HG03103 (cell line): Measurements from ENCODE around the gene ACTG1.

ENCODE experiments used
- ATAC-seq: cut with Tn5 transposase; IDR thresholded peaks from one replicate; pipeline ENCODE4 v1.9.1; 2021; ENCODE audit warnings: low read depth; ENCODE audit not compliant: unreplicated experiment

ACTG1 gene

GRCh38 chr17:81468111-81468769 is 44.4 kb downstream of the ACTG1 start:
- ATAC-seq, result no peak

- no peak for ATAC-seq
Observed at GRCh38 chr17:81466564-81467472, 45.8 kb downstream of the ACTG1 start.

- ATAC-seq, result no peak
Observed at GRCh38 chr17:81465910-81466309, 46.7 kb downstream of the ACTG1 start.

GRCh38 chr17:81464586-81464985 is 48.0 kb downstream of the ACTG1 start:
- no peak for ATAC-seq

GRCh38 chr17:81463506-81463905 is 49.1 kb downstream of the ACTG1 start:
- ATAC-seq, result no peak

- ATAC-seq, result no peak
Observed at GRCh38 chr17:81462506-81463125, 50.0 kb downstream of the ACTG1 start.

GRCh38 chr17:81461607-81462500 is 50.7 kb downstream of the ACTG1 start:
- no peak for ATAC-seq

GRCh38 chr17:81460856-81461460 is 51.6 kb downstream of the ACTG1 start:
- no peak for ATAC-seq
